HEK293 (cell line): Measurements from ENCODE around the gene KCNA1.

ENCODE experiments used
- ZNF658 ChIP-seq: fragments of 450-650 bp; formaldehyde crosslinking; IDR thresholded peaks from 2 replicates; pipeline ENCODE4; 2016; ENCODE audit warnings: missing biosample characterization, missing genetic modification characterization
- TF ChIP-seq, protein P1 (sequence below): fragments of 450-650 bp; formaldehyde crosslinking; IDR thresholded peaks from 2 replicates; pipeline ENCODE4 v1.5.1; 2016; ENCODE audit warnings: missing biosample characterization, missing genetic modification characterization

DNA sequence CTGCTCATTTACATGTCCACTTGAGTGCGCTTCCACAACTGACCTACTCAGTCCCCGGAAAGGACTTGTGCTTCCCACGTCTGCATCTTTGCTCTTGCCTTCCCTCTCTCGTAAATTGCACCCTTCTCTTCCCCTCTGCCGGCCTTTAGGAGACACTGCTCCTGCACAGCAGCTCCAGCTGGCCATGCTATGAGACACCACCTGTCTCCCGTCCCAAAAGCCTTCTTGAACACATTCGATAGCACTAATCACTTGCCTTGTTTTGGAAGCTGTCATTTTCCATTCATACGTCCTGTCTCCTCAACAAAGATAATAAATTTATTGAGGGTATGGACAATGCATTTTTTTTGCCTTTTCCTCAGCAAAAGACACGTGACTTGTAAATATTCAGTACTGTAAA lies 15.7 kb upstream of the KCNA1 start:
- TF ChIP-seq, protein P1, sequence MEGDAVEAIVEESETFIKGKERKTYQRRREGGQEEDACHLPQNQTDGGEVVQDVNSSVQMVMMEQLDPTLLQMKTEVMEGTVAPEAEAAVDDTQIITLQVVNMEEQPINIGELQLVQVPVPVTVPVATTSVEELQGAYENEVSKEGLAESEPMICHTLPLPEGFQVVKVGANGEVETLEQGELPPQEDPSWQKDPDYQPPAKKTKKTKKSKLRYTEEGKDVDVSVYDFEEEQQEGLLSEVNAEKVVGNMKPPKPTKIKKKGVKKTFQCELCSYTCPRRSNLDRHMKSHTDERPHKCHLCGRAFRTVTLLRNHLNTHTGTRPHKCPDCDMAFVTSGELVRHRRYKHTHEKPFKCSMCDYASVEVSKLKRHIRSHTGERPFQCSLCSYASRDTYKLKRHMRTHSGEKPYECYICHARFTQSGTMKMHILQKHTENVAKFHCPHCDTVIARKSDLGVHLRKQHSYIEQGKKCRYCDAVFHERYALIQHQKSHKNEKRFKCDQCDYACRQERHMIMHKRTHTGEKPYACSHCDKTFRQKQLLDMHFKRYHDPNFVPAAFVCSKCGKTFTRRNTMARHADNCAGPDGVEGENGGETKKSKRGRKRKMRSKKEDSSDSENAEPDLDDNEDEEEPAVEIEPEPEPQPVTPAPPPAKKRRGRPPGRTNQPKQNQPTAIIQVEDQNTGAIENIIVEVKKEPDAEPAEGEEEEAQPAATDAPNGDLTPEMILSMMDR (tag by site-specific recombination), result no peak
- no peak for TF ChIP-seq ZNF658 (tag by site-specific recombination)
